ENCODE results near the gene SASH1. TPM values are rescaled to one million over a fixed set of nuclear protein-coding genes. Genes with fewer than 3 reads are reported as not detected.

The SASH1 gene
- total RNA-seq, 1 experiment from 2014 or later, result 11.7 TPM

GRCh38 chr6:148487461-148487860, 144.8 kb downstream of the SASH1 start:
- RAD21 ChIA-PET (ENCODE audit: low non-redundant PET in 1 of 2, low total read pairs in 2 of 2, uncharacterized antibody in 2 of 2, unreplicated experiment in 2 of 2), result no interaction called here
- Histone ChIP-seq H3K9ac (ENCODE audit: low read length) (no peak overlapping the region), H3K4me2 (ENCODE audit: low read length) (no peak overlapping the region), H3K27ac (ENCODE audit: low read depth, low read length) (no peak overlapping the region), H3K9me2 (ENCODE audit: insufficient read depth) (no peaks in the 10 kb centered on the region), H3K27me3 (ENCODE audit: insufficient read depth, low read length) (no peaks in the 10 kb centered on the region), H3K4me1 (ENCODE audit: control insufficient read depth in 1 of 2, insufficient read depth in 2 of 2, low read length in 2 of 2) (no peaks in the 10 kb centered on the region), H3K36me3 (ENCODE audit: control insufficient read depth in 1 of 2, insufficient read depth in 2 of 2, low read length in 2 of 2) (no peaks in the 10 kb centered on the region), H4K20me1 (ENCODE audit: insufficient read depth) (no peaks in the 10 kb centered on the region), H3K9me3 (ENCODE audit: control insufficient read depth in 1 of 2, insufficient read depth in 1 of 2, low read depth in 1 of 2, low read length in 2 of 2) (no peaks in the 10 kb centered on the region), H3K4me3 (replicated peaks in 1 of 2; ENCODE audit: low read depth in 1 of 2, low read length in 2 of 2) (no peak overlapping the region), H3K79me2 (ENCODE audit: insufficient read depth, low read length) (no peaks in the 10 kb centered on the region), H2AFZ (ENCODE audit: low read depth, low read length, poor library complexity, severe bottlenecking) (no peak overlapping the region)
- no peak for DNase-seq (ENCODE audit: low read depth, low spot score)
- POLR2A ChIA-PET, result no interaction called here
- no TSS peak for BruUV-seq (replicated peaks)
- intact Hi-C loops (cut with micrococcal nuclease), result no loop called here
- CTCF ChIA-PET, result no interaction called here
- ATAC-seq, result no peak
- TF ChIP-seq EGR1 (IDR thresholded peaks at IDR 0.05; ENCODE audit: low read depth), result no peak
- TF ChIP-seq SRF (IDR thresholded peaks at IDR 0.05; ENCODE audit: low read depth), result no peak
- no peak for TF ChIP-seq RAD21 (IDR thresholded peaks at IDR 0.05; ENCODE audit: low read depth)
- TF ChIP-seq SP1 (IDR thresholded peaks at IDR 0.05; ENCODE audit: low read depth), result no peak
- no peak for TF ChIP-seq JUND (IDR thresholded peaks at IDR 0.05)
- TF ChIP-seq EZH2phosphoT487 (IDR thresholded peaks at IDR 0.05; ENCODE audit: borderline replicate concordance), result no peak
- TF ChIP-seq FOSL1 (IDR thresholded peaks at IDR 0.05; ENCODE audit: low read depth), result no peak
- TF ChIP-seq CTCF (IDR thresholded peaks at IDR 0.05 in 2 of 3, conservative IDR thresholded peaks at IDR 0.05 in 1 of 3; ENCODE audit: borderline replicate concordance in 1 of 3, insufficient read depth in 1 of 3, low read depth in 2 of 3, low read length in 2 of 3), result no peak
- no peak for TF ChIP-seq CBX3 (IDR thresholded peaks at IDR 0.05; ENCODE audit: low read depth)
- no peak for TF ChIP-seq YY1 (IDR thresholded peaks at IDR 0.05; ENCODE audit: extremely low read depth, insufficient replicate concordance, low read depth, low read length)
- TF ChIP-seq POLR2A (IDR thresholded peaks at IDR 0.05; ENCODE audit: borderline replicate concordance, extremely low read depth, insufficient read depth, insufficient read length), result no peak
- no peak for TF ChIP-seq EZH2 (IDR thresholded peaks at IDR 0.05)
- TF ChIP-seq REST (IDR thresholded peaks at IDR 0.05; ENCODE audit: low read depth), result no peak
- no peak for TF ChIP-seq SIN3A (IDR thresholded peaks at IDR 0.05; ENCODE audit: low read depth)
- no peak for TF ChIP-seq TCF7L2 (IDR thresholded peaks at IDR 0.05; ENCODE audit: borderline replicate concordance, extremely low read depth, insufficient read depth, insufficient read length)
- TF ChIP-seq ZFX (IDR thresholded peaks at IDR 0.05), result no peak
